Endodermal cell (in vitro differentiated cells): ENCODE results near the gene SLC26A3. TPM values are rescaled to one million over a fixed set of nuclear protein-coding genes. Genes with fewer than 3 reads are reported as not detected.

Experiments
- DNase-seq: peaks from one replicate; pipeline ENCODE4 v3.0.0-alpha.2; 2017
- H3K27ac ChIP-seq: 2 replicates; pipeline ENCODE4 v1.5.1; 2013; ENCODE audit warnings: mild to moderate bottlenecking, low read depth, low read length, moderate library complexity
- H3K27me3 ChIP-seq: 2 replicates; pipeline ENCODE4 v1.6.1; 2013; ENCODE audit warnings: mild to moderate bottlenecking, low read length, moderate library complexity; ENCODE audit not compliant: insufficient read depth, control insufficient read depth, poor library complexity, severe bottlenecking
- H3K36me3 ChIP-seq: 2 replicates; pipeline ENCODE4 v1.7.0; 2013; ENCODE audit warnings: mild to moderate bottlenecking, low read length, moderate library complexity; ENCODE audit not compliant: control insufficient read depth, insufficient read depth
- H3K4me1 ChIP-seq: one replicate; pipeline ENCODE4 v1.7.0; 2013; ENCODE audit warnings: low read length; ENCODE audit not compliant: control insufficient read depth, insufficient read depth
- H3K4me3 ChIP-seq: 2 replicates; pipeline ENCODE4 v1.5.1; 2013; ENCODE audit warnings: mild to moderate bottlenecking, low read length, moderate library complexity
- H3K9ac ChIP-seq: 2 replicates; pipeline ENCODE4 v1.6.1; 2013; ENCODE audit warnings: mild to moderate bottlenecking, low read length, moderate library complexity; ENCODE audit not compliant: poor library complexity, severe bottlenecking; ENCODE audit errors: extremely low read depth
- H3K9me3 ChIP-seq: 2 replicates; pipeline ENCODE4 v1.6.1; 2013; ENCODE audit warnings: mild to moderate bottlenecking, low read length, moderate library complexity; ENCODE audit not compliant: control insufficient read depth
- H3K27ac Mint-ChIP-seq: 2 replicates; pipeline ENCODE4 v1.8.0; 2020; ENCODE audit warnings: mixed read lengths
- H3K27me3 Mint-ChIP-seq: 2 replicates; pipeline ENCODE4 v1.8.0; 2021; ENCODE audit warnings: mild to moderate bottlenecking, mixed read lengths; ENCODE audit not compliant: insufficient read depth
- H3K36me3 Mint-ChIP-seq: 2 replicates; pipeline ENCODE4 v1.8.0; 2020; ENCODE audit warnings: low read depth, mixed read lengths
- H3K4me1 Mint-ChIP-seq: 2 replicates; pipeline ENCODE4 v1.8.0; 2020; ENCODE audit warnings: mixed read lengths
- H3K4me3 Mint-ChIP-seq: 2 replicates; pipeline ENCODE4 v1.8.0; 2020; ENCODE audit warnings: mild to moderate bottlenecking, moderate library complexity, mixed read lengths
- H3K9me3 Mint-ChIP-seq: 2 replicates; pipeline ENCODE4 v1.8.0; 2020; ENCODE audit warnings: mild to moderate bottlenecking, mixed read lengths
- WGBS, 2 experiments: methylation state at CpG; one replicate each; pipeline versions ENCODE4 v1.1.5 to v1.1.7; 2013; ENCODE audit warnings: missing lambda C conversion rate in 2 of 2, mixed read lengths in 1 of 2; ENCODE audit not compliant: insufficient coverage in 1 of 2, insufficient read length in 1 of 2; 5-methylcytosine and 5-hydroxymethylcytosine counted together
- total RNA-seq, 2 donors: library from RNA; stranded (reverse); fragmentation: NEBNext Ultra II Directional in 1 of 2; extraction: Animal tissue kit (Norgen Biotek cat#: 25700) in 1 of 2; gene quantifications; 2 replicates in 1 of 2; 3 replicates in 1 of 2; pipeline ENCODE4 v1.2.1, GENCODE V29; 2021
- TF ChIP-seq, protein P1 (sequence below): fragments of 200-600 bp; sonication (generic); conservative IDR thresholded peaks from 2 replicates; pipeline ENCODE4 v1.5.0; 2021; ENCODE audit warnings: antibody characterized with exemption, mild to moderate bottlenecking

Gene SLC26A3
- total RNA-seq, 2 donors from 2014 or later: not detected

DNA sequence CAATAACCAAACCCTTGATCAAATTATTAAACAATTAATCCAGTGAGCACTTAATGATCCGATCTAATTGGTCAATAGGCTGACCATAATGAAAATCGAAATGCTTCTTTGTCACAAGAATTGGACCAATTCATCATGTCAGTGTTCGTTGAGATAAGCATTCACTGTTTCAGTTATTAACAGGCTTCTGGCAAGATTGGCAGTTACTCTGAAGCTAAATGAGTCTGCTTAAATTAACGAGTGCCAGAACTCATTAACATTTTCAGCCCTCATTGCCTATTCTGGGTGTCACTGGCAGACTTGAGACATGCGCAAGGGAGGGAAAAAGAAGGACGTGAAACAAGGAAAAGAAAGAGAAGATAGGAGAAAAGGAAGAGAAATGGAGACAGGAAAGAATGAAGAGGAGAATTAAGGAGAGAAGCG lies 30.7 kb upstream of the SLC26A3 start:
- Histone ChIP-seq H3K27ac (no peak overlapping the region), H3K9ac (no peak overlapping the region), H3K27me3 (no peaks in the 10 kb centered on the region), H3K4me3 (no peak overlapping the region), H3K36me3 (no peaks in the 10 kb centered on the region), H3K9me3 (no peaks in the 10 kb centered on the region), H3K4me1 (peaks cover 4% of the 10 kb centered on the region)
- DNase-seq: no peak
- 89 to 95% methylated on average over 6 to 7 of the region's 7 CpGs for WGBS, 2 experiments
- TF ChIP-seq, protein P1, sequence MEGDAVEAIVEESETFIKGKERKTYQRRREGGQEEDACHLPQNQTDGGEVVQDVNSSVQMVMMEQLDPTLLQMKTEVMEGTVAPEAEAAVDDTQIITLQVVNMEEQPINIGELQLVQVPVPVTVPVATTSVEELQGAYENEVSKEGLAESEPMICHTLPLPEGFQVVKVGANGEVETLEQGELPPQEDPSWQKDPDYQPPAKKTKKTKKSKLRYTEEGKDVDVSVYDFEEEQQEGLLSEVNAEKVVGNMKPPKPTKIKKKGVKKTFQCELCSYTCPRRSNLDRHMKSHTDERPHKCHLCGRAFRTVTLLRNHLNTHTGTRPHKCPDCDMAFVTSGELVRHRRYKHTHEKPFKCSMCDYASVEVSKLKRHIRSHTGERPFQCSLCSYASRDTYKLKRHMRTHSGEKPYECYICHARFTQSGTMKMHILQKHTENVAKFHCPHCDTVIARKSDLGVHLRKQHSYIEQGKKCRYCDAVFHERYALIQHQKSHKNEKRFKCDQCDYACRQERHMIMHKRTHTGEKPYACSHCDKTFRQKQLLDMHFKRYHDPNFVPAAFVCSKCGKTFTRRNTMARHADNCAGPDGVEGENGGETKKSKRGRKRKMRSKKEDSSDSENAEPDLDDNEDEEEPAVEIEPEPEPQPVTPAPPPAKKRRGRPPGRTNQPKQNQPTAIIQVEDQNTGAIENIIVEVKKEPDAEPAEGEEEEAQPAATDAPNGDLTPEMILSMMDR: no peak
- Mint-ChIP-seq H3K36me3 (no peaks in the 10 kb centered on the region), H3K27ac (no peak overlapping the region), H3K4me1 (peaks cover 8% of the 10 kb centered on the region), H3K4me3 (no peak overlapping the region), H3K9me3 (no peaks in the 10 kb centered on the region), H3K27me3 (no peaks in the 10 kb centered on the region)

DNA sequence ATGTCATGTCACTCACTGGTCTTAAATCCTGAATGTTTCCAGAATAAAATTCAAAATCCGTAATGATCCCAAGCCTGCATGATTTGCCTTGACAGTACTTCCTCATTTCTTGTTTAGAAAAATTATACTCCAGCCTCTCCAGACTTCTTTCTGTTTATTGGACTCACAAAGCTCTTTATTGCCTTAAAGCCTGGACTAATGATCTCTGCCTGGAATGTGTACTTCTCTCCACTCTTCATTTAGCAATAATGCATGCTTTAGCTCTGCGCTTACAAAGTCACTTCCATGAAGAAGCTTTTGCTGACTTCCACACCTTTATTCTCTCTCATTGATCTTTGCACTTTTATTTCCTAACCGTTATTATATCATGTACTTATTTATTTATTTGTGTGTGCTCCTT lies 27.4 kb upstream of the SLC26A3 start:
- Mint-ChIP-seq H3K27ac (no peak overlapping the region), H3K4me3 (no peak overlapping the region), H3K4me1 (no peaks in the 10 kb centered on the region), H3K36me3 (no peaks in the 10 kb centered on the region), H3K27me3 (no peaks in the 10 kb centered on the region), H3K9me3 (no peaks in the 10 kb centered on the region)
- no peaks in the 10 kb centered on the region for H3K27me3 ChIP-seq
- no peaks in the 10 kb centered on the region for H3K9me3 ChIP-seq
- no peak for DNase-seq
- H3K4me3 ChIP-seq: no peak overlapping the region
- H3K4me1 ChIP-seq: no peaks in the 10 kb centered on the region
- 83 to 88% methylated on average over 1 to 2 of the region's 3 CpGs for WGBS, 2 experiments
- TF ChIP-seq, protein P1: no peak
- no peak overlapping the region for H3K27ac ChIP-seq
- H3K36me3 ChIP-seq: no peaks in the 10 kb centered on the region
- no peak overlapping the region for H3K9ac ChIP-seq

DNA sequence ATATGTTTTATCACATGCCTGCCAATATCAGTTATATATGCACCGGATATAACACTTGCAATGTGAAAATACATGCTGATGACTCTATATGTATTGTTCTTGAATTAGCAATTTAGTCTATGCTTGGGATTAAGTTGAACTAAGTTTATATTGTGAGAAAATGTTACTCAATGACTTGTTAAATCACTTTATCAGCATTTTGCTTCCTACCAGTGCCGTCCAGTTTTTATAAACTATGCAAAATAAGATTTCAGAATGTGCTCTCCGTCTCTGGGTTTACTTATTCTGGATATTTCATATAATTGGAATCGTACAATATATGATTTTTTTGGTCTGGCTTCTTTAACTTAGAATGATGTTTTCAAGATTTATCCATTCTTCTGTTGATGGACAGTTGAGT lies 25.5 kb upstream of the SLC26A3 start:
- Mint-ChIP-seq H3K4me3 (no peak overlapping the region), H3K36me3 (no peaks in the 10 kb centered on the region), H3K27me3 (no peaks in the 10 kb centered on the region), H3K27ac (no peak overlapping the region), H3K9me3 (no peaks in the 10 kb centered on the region), H3K4me1 (no peaks in the 10 kb centered on the region)
- Histone ChIP-seq H3K4me1 (no peaks in the 10 kb centered on the region), H3K9me3 (no peaks in the 10 kb centered on the region), H3K4me3 (no peak overlapping the region), H3K36me3 (no peaks in the 10 kb centered on the region), H3K27ac (no peak overlapping the region), H3K9ac (no peak overlapping the region), H3K27me3 (no peaks in the 10 kb centered on the region)
- TF ChIP-seq, protein P1: no peak
- WGBS, 2 experiments: 94% methylated on average over 4 of the region's 4 CpGs; no CpG with 5 or more reads in 1 of the 2 experiments
- no peak for DNase-seq
